ENCODE data around the gene ABCD3. TPM values are rescaled to one million over a fixed set of nuclear protein-coding genes. Genes with fewer than 3 reads are reported as not detected.

The ABCD3 gene
- polyA plus RNA-seq, 1 donor from 2014 or later = 46.4 TPM

- Histone ChIP-seq H3K27ac (ENCODE audit: low read length) (no peak overlapping the region), H3K9ac (ENCODE audit: low read length) (no peak overlapping the region), H4K20me1 (ENCODE audit: insufficient read depth) (no peaks in the 10 kb centered on the region), H2AFZ (ENCODE audit: low read depth, low read length) (no peak overlapping the region), H3K27me3 (ENCODE audit: insufficient read depth, low read depth, low read length) (no peaks in the 10 kb centered on the region), H3K79me2 (replicated peaks; ENCODE audit: insufficient read depth, low read length) (no peaks in the 10 kb centered on the region), H3K36me3 (ENCODE audit: insufficient read depth, low read length) (no peaks in the 10 kb centered on the region), H3F3A (ENCODE audit: insufficient read depth, low read length, poor library complexity, severe bottlenecking) (no peaks in the 10 kb centered on the region), H3K9me2 (ENCODE audit: insufficient read depth, low read length) (no peaks in the 10 kb centered on the region), H3K4me2 (ENCODE audit: low read length) (no peak overlapping the region), H3K9me3 (ENCODE audit: low read length) (no peaks in the 10 kb centered on the region), H3K4me3 (ENCODE audit: low read length) (no peak overlapping the region)
- no peak for TF ChIP-seq RAD21 (conservative IDR thresholded peaks at IDR 0.05)
- no peak for TF ChIP-seq EP300 (conservative IDR thresholded peaks at IDR 0.05; ENCODE audit: poor library complexity, severe bottlenecking)
- no peak for TF ChIP-seq EZH2 (IDR thresholded peaks at IDR 0.05; ENCODE audit: borderline replicate concordance, insufficient read depth, low read length, poor library complexity, severe bottlenecking)
- TF ChIP-seq POLR2AphosphoS5 (IDR thresholded peaks at IDR 0.05) = no peak
- no peak for TF ChIP-seq MXI1 (conservative IDR thresholded peaks at IDR 0.05; ENCODE audit: poor library complexity, severe bottlenecking)
- TF ChIP-seq, protein P1, sequence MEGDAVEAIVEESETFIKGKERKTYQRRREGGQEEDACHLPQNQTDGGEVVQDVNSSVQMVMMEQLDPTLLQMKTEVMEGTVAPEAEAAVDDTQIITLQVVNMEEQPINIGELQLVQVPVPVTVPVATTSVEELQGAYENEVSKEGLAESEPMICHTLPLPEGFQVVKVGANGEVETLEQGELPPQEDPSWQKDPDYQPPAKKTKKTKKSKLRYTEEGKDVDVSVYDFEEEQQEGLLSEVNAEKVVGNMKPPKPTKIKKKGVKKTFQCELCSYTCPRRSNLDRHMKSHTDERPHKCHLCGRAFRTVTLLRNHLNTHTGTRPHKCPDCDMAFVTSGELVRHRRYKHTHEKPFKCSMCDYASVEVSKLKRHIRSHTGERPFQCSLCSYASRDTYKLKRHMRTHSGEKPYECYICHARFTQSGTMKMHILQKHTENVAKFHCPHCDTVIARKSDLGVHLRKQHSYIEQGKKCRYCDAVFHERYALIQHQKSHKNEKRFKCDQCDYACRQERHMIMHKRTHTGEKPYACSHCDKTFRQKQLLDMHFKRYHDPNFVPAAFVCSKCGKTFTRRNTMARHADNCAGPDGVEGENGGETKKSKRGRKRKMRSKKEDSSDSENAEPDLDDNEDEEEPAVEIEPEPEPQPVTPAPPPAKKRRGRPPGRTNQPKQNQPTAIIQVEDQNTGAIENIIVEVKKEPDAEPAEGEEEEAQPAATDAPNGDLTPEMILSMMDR (IDR thresholded peaks at IDR 0.05; ENCODE audit: poor library complexity, severe bottlenecking) = no peak
- no peak for TF ChIP-seq TAF1 (IDR thresholded peaks at IDR 0.05; ENCODE audit: low read depth)
- no peak for TF ChIP-seq REST (IDR thresholded peaks at IDR 0.05; ENCODE audit: borderline replicate concordance)
- TF ChIP-seq SMC3 (conservative IDR thresholded peaks at IDR 0.05; ENCODE audit: poor library complexity) = no peak
These were observed 132.2 kb downstream of the ABCD3 start for GRCh38 chr1:94550396-94550795.

DNA sequence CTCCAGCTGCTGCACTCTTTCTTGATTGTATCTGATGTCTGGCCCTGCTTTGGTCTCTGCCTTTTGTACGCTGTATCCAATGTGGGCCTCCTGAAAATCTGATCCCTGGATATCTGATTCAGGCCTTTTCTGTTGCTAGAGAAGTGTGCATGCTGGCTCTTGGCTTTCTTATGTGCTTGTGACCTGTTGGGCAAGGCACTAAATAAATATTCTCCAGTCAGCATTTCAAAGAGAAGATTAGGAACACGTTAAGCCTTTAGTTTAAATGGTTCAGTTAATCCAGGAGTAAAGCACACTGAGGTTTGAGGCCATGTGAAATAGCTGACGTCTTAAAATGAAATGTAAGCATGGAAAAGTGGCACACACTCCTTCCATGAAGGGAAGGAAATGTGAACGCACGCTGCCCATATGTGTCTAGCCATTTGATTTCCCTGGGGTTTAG lies 132.6 kb downstream of the ABCD3 start:
- H3K27me3 ChIP-seq (ENCODE audit: insufficient read depth, low read depth, low read length) = no peaks in the 10 kb centered on the region
- TF ChIP-seq SMC3 (conservative IDR thresholded peaks at IDR 0.05; ENCODE audit: poor library complexity) (no peak), RAD21 (conservative IDR thresholded peaks at IDR 0.05) (no peak), MXI1 (conservative IDR thresholded peaks at IDR 0.05; ENCODE audit: poor library complexity, severe bottlenecking) (no peak), POLR2AphosphoS5 (IDR thresholded peaks at IDR 0.05) (no peak), EP300 (conservative IDR thresholded peaks at IDR 0.05; ENCODE audit: poor library complexity, severe bottlenecking) (no peak), REST (IDR thresholded peaks at IDR 0.05; ENCODE audit: borderline replicate concordance) (no peak), EZH2 (IDR thresholded peaks at IDR 0.05; ENCODE audit: borderline replicate concordance, insufficient read depth, low read length, poor library complexity, severe bottlenecking) (no peak), TAF1 (IDR thresholded peaks at IDR 0.05; ENCODE audit: low read depth) (no peak)
- TF ChIP-seq, protein P1 (IDR thresholded peaks at IDR 0.05; ENCODE audit: poor library complexity, severe bottlenecking) = no peak

More for the DNA sequence above, 132.6 kb downstream of the ABCD3 start:
- Histone ChIP-seq H3K9me3 (ENCODE audit: low read length) (no peaks in the 10 kb centered on the region), H4K20me1 (ENCODE audit: insufficient read depth) (no peaks in the 10 kb centered on the region), H3K4me3 (ENCODE audit: low read length) (no peak overlapping the region), H3K9ac (ENCODE audit: low read length) (no peak overlapping the region), H3K36me3 (ENCODE audit: insufficient read depth, low read length) (no peaks in the 10 kb centered on the region), H2AFZ (ENCODE audit: low read depth, low read length) (no peak overlapping the region), H3K79me2 (replicated peaks; ENCODE audit: insufficient read depth, low read length) (no peaks in the 10 kb centered on the region), H3K27ac (ENCODE audit: low read length) (no peak overlapping the region), H3K9me2 (ENCODE audit: insufficient read depth, low read length) (no peaks in the 10 kb centered on the region), H3K4me2 (ENCODE audit: low read length) (no peak overlapping the region), H3F3A (ENCODE audit: insufficient read depth, low read length, poor library complexity, severe bottlenecking) (no peaks in the 10 kb centered on the region)
